Measurements from ENCODE around the gene HPSE2.

The HPSE2 gene

GRCh38 chr10:98831391-98831790 lies 404.3 kb downstream of the HPSE2 start:
- DNase-seq: no peak

- no peak for DNase-seq
Observed at GRCh38 chr10:98825741-98826140, 409.9 kb downstream of the HPSE2 start.

GRCh38 chr10:98817396-98817795 lies 418.3 kb downstream of the HPSE2 start:
- DNase-seq: no peak

GRCh38 chr10:98815039-98815885 lies 420.4 kb downstream of the HPSE2 start:
- no peak for DNase-seq

GRCh38 chr10:98814470-98814869 lies 421.2 kb downstream of the HPSE2 start:
- no peak for DNase-seq

- no peak for DNase-seq
Observed at GRCh38 chr10:98808282-98808892, 427.3 kb downstream of the HPSE2 start.

- no peak for DNase-seq
Observed at GRCh38 chr10:98800263-98800662, 435.4 kb downstream of the HPSE2 start.

- DNase-seq: no peak
Observed at GRCh38 chr10:98795467-98795866, 440.2 kb downstream of the HPSE2 start.

GRCh38 chr10:98790817-98791216 lies 444.8 kb downstream of the HPSE2 start:
- DNase-seq: no peak

GRCh38 chr10:98778277-98778759 lies 457.3 kb downstream of the HPSE2 start:
- DNase-seq: no peak

- DNase-seq: no peak
Observed at GRCh38 chr10:98758463-98758862, 477.2 kb downstream of the HPSE2 start.

GRCh38 chr10:98748298-98748697 lies 487.4 kb downstream of the HPSE2 start:
- no peak for DNase-seq

GRCh38 chr10:98745645-98746044 lies 490.0 kb downstream of the HPSE2 start:
- DNase-seq: no peak

- no peak for DNase-seq
Observed at GRCh38 chr10:98720551-98720950, 515.1 kb downstream of the HPSE2 start.

- DNase-seq: no peak
Observed at GRCh38 chr10:98713586-98713985, 522.1 kb downstream of the HPSE2 start.

GRCh38 chr10:98696516-98696915 lies 539.1 kb downstream of the HPSE2 start:
- no peak for DNase-seq

GRCh38 chr10:98694883-98695282 lies 540.8 kb downstream of the HPSE2 start:
- no peak for DNase-seq

- no peak for DNase-seq
Observed at GRCh38 chr10:98694014-98694413, 541.6 kb downstream of the HPSE2 start.

- DNase-seq: no peak
Observed at GRCh38 chr10:98687685-98688084, 548.0 kb downstream of the HPSE2 start.

GRCh38 chr10:98684019-98684899 lies 551.4 kb downstream of the HPSE2 start:
- no peak for DNase-seq

- no peak for DNase-seq
Observed at GRCh38 chr10:98676895-98677294, 558.8 kb downstream of the HPSE2 start.

GRCh38 chr10:98675902-98676301 lies 559.8 kb downstream of the HPSE2 start:
- DNase-seq: no peak

- DNase-seq: no peak
Observed at GRCh38 chr10:98673171-98673782, 562.4 kb downstream of the HPSE2 start.
